ENCODE measurements around the gene MTFR1L. TPM values are rescaled to one million over a fixed set of nuclear protein-coding genes. Genes with fewer than 3 reads are reported as not detected.
A peak's percentile ranks its signal among the peaks of the same experiment; 100 is the strongest.

Gene MTFR1L
- total RNA-seq, 2 donors from 2014 or later, result 39.7 to 56.4 TPM

GRCh38 chr1:25878690-25879089 is 58.9 kb downstream of the MTFR1L start:
- ATAC-seq (no peak), DNase-seq (no peak)
- 49 to 61% methylated on average over 5 of the region's 5 CpGs for WGBS, 2 donors
- intact Hi-C loops (cut with DNase I), result no loop called here
- H3K4me1 ChIP-seq, result peaks cover 55% of the 10 kb centered on the region
- TF ChIP-seq CTCF (IDR thresholded peaks at IDR 0.05) (no peak), POLR2A (IDR thresholded peaks at IDR 0.05) (no peak)
- H3K9me3 ChIP-seq, result no peaks in the 10 kb centered on the region
- H3K4me3 ChIP-seq, result no peak overlapping the region
- H3K27ac ChIP-seq, result peak overlapping the region in 3 of 4 donors; percentile 51 to 80 (median 74)
- no peaks in the 10 kb centered on the region for H3K27me3 ChIP-seq
- no peaks in the 10 kb centered on the region for H3K36me3 ChIP-seq (replicated peaks in 1 of 2; ENCODE audit: insufficient read depth in 1 of 2, low read depth in 2 of 2)

- H3K4me3 ChIP-seq, result no peak overlapping the region
- H3K36me3 ChIP-seq (replicated peaks in 1 of 2; ENCODE audit: insufficient read depth in 1 of 2, low read depth in 2 of 2), result no peaks in the 10 kb centered on the region
- ATAC-seq (peak; percentile 72), DNase-seq (peak; percentile 83 to 91 (median 88))
- H3K9me3 ChIP-seq, result no peaks in the 10 kb centered on the region
- peaks cover 47% of the 10 kb centered on the region for H3K4me1 ChIP-seq
- TF ChIP-seq CTCF (IDR thresholded peaks at IDR 0.05) (no peak), POLR2A (IDR thresholded peaks at IDR 0.05) (no peak)
- peak overlapping the region; percentile 45 to 80 (median 62) for H3K27ac ChIP-seq
- WGBS, 2 donors, result 14 to 18% methylated on average over 2 of the region's 2 CpGs
- intact Hi-C loops (cut with DNase I), result no loop called here
- H3K27me3 ChIP-seq, result no peaks in the 10 kb centered on the region
These were observed 59.9 kb downstream of the MTFR1L start for GRCh38 chr1:25879675-25880074.

GRCh38 chr1:25880518-25880917 is 60.8 kb downstream of the MTFR1L start:
- no peaks in the 10 kb centered on the region for H3K27me3 ChIP-seq
- H3K4me1 ChIP-seq, result peaks cover 40% of the 10 kb centered on the region
- H3K36me3 ChIP-seq (replicated peaks in 1 of 2; ENCODE audit: insufficient read depth in 1 of 2, low read depth in 2 of 2), result no peaks in the 10 kb centered on the region
- DNase-seq (no peak), ATAC-seq (no peak)
- TF ChIP-seq CTCF (IDR thresholded peaks at IDR 0.05), result no peak
- no peak for TF ChIP-seq POLR2A (IDR thresholded peaks at IDR 0.05)
- H3K27ac ChIP-seq, result peak overlapping the region in 3 of 4 donors; percentile 51 to 80 (median 74)
- 89 to 94% methylated on average over 5 of the region's 5 CpGs for WGBS, 2 donors
- intact Hi-C loops (cut with DNase I), result no loop called here
- H3K4me3 ChIP-seq, result no peak overlapping the region
- no peaks in the 10 kb centered on the region for H3K9me3 ChIP-seq

- peaks cover 32% of the 10 kb centered on the region for H3K4me1 ChIP-seq
- no peaks in the 10 kb centered on the region for H3K36me3 ChIP-seq (replicated peaks in 1 of 2; ENCODE audit: insufficient read depth in 1 of 2, low read depth in 2 of 2)
- WGBS, 2 donors, result 95 to 96% methylated on average over 7 to 10 of the region's 11 CpGs
- DNase-seq (no peak), ATAC-seq (no peak)
- H3K27ac ChIP-seq, result peak overlapping the region in 3 of 4 donors; percentile 9 to 74 (median 51)
- H3K9me3 ChIP-seq, result no peaks in the 10 kb centered on the region
- intact Hi-C loops (cut with DNase I), result no loop called here
- TF ChIP-seq CTCF (IDR thresholded peaks at IDR 0.05) (no peak), POLR2A (IDR thresholded peaks at IDR 0.05) (no peak)
- no peak overlapping the region for H3K4me3 ChIP-seq
- no peaks in the 10 kb centered on the region for H3K27me3 ChIP-seq
These were observed 61.5 kb downstream of the MTFR1L start for GRCh38 chr1:25881266-25881665.

Small RNAs within 50 kb of the gene (small RNA-seq; reads per million reads assigned to genes)
- not detected for gene RF00019

Other genes with a start within 250 kb of the MTFR1L start
- gene MAN1C1, start 203.2 kb upstream of the MTFR1L start, total RNA-seq, result 10 to 100 TPM in 1 of 2 donors, 1 to 10 TPM in 1; 4.4 to 10.9 TPM
- gene SELENON, start 19.8 kb upstream of the MTFR1L start, total RNA-seq, result 10 to 100 TPM; 22.8 to 27.4 TPM
- not detected for gene AUNIP, start 39.5 kb downstream of the MTFR1L start, total RNA-seq
- gene PAQR7, start 55.8 kb downstream of the MTFR1L start, total RNA-seq, result 1 to 10 TPM; 3.0 to 4.4 TPM
- gene STMN1, start 86.5 kb downstream of the MTFR1L start, total RNA-seq, result 10 to 100 TPM in 1 of 2 donors, 1 to 10 TPM in 1; 6.3 to 11.4 TPM
- gene PAFAH2, start 178.1 kb downstream of the MTFR1L start, total RNA-seq, result 10 to 100 TPM; 14.8 to 46.4 TPM
- gene EXTL1, start 201.8 kb downstream of the MTFR1L start, total RNA-seq, result not detected
- 10 to 100 TPM; 44.5 to 64.6 TPM for gene SLC30A2, start 226.2 kb downstream of the MTFR1L start, total RNA-seq
- gene TRIM63, start 247.7 kb downstream of the MTFR1L start, total RNA-seq, result not detected